HEK293 (cell line): ENCODE results near the gene LETM1.

ENCODE experiments used
- CTCF ChIA-PET: fragments of 350-600 bp; formaldehyde crosslinking; extraction: SDS; loops from one replicate; lab custom pipeline; 2021; ENCODE audit warnings: antibody characterized with exemption; lab: Yijun Ruan, JAX
- POLR2A ChIA-PET: fragments of 300-600 bp; formaldehyde crosslinking; extraction: SDS; loops from one replicate; lab custom pipeline; 2020; ENCODE audit warnings: antibody characterized with exemption, inconsistent platforms; lab: Yijun Ruan, JAX
- H3K27ac ChIP-seq: fragments of 200-500 bp; sonication (Bioruptor generic); 2 replicates; pipeline ENCODE4 v1.5.1; 2014; ENCODE audit warnings: low read depth, low read length, control low read depth, inconsistent platforms; ENCODE audit errors: extremely low read depth
- H3K36me3 ChIP-seq, 2 experiments: fragments of 200-500 bp in 1 of 2; sonication (Bioruptor generic) in 1 of 2; 1 replicate in 1 of 2; 2 replicates in 1 of 2; pipeline ENCODE4 v1.5.1; 2014 to 2017; ENCODE audit warnings: inconsistent platforms in 2 of 2, low read length in 2 of 2; ENCODE audit not compliant: control insufficient read depth in 2 of 2, insufficient read depth in 1 of 2
- H3K4me1 ChIP-seq: fragments of 200-500 bp; sonication (Bioruptor generic); 2 replicates; pipeline ENCODE4 v1.5.1; 2014; ENCODE audit warnings: mild to moderate bottlenecking, low read length, inconsistent platforms; ENCODE audit not compliant: control insufficient read depth, insufficient read depth
- H3K4me3 ChIP-seq: 2 replicates; pipeline ENCODE4 v1.5.1; 2011; ENCODE audit warnings: low read depth, mild to moderate bottlenecking, control low read depth, low read length, moderate library complexity
- H3K9me3 ChIP-seq: fragments of 200-500 bp; sonication (Bioruptor generic); 2 replicates; pipeline ENCODE4 v1.5.1; 2014; ENCODE audit warnings: low read depth, low read length, inconsistent platforms; ENCODE audit not compliant: control insufficient read depth, insufficient read depth
- GLIS1 ChIP-seq: fragments of 450-650 bp; formaldehyde crosslinking; IDR thresholded peaks from 2 replicates; pipeline ENCODE4 v1.5.1; 2016; ENCODE audit warnings: missing biosample characterization, missing genetic modification characterization
- MEIS1 ChIP-seq: sonication (generic); formaldehyde crosslinking; IDR thresholded peaks from 2 replicates; pipeline ENCODE4 v1.8.1; 2022; ENCODE audit warnings: missing genetic modification reagents, mild to moderate bottlenecking, borderline replicate concordance
- SCRT2 ChIP-seq: fragments of 450-650 bp; formaldehyde crosslinking; IDR thresholded peaks from 2 replicates; pipeline ENCODE4 v1.5.1; 2016; ENCODE audit warnings: missing biosample characterization, missing genetic modification characterization
- SP3 ChIP-seq: fragments of 450-650 bp; formaldehyde crosslinking; IDR thresholded peaks from 2 replicates; pipeline ENCODE4 v1.5.1; 2016; ENCODE audit warnings: missing biosample characterization, missing genetic modification characterization
- ZBTB1 ChIP-seq: fragments of 450-650 bp; formaldehyde crosslinking; IDR thresholded peaks from 2 replicates; pipeline ENCODE4 v1.5.1; 2016; ENCODE audit warnings: missing biosample characterization, missing genetic modification characterization
- ZBTB17 ChIP-seq: fragments of 450-650 bp; formaldehyde crosslinking; IDR thresholded peaks from 2 replicates; pipeline ENCODE4 v1.5.1; 2016; ENCODE audit warnings: missing biosample characterization, missing genetic modification characterization
- ZEB2 ChIP-seq: fragments of 450-650 bp; formaldehyde crosslinking; IDR thresholded peaks from 2 replicates; pipeline ENCODE4 v1.5.1; 2016; ENCODE audit warnings: missing biosample characterization, missing genetic modification characterization
- ZNF133 ChIP-seq: fragments of 450-650 bp; formaldehyde crosslinking; IDR thresholded peaks from 2 replicates; pipeline ENCODE4 v1.5.1; 2016; ENCODE audit warnings: missing biosample characterization, missing genetic modification characterization
- ZNF174 ChIP-seq: fragments of 450-650 bp; formaldehyde crosslinking; IDR thresholded peaks from 2 replicates; pipeline ENCODE4 v1.5.0; 2017; ENCODE audit warnings: missing biosample characterization, mild to moderate bottlenecking, missing genetic modification characterization
- ZNF184 ChIP-seq: fragments of 450-650 bp; IDR thresholded peaks from 2 replicates; pipeline ENCODE4 v1.5.1; 2018; ENCODE audit warnings: missing biosample characterization, mild to moderate bottlenecking, missing genetic modification characterization
- ZNF248 ChIP-seq: fragments of 450-650 bp; formaldehyde crosslinking; IDR thresholded peaks from 2 replicates; pipeline ENCODE4 v1.5.1; 2017; ENCODE audit warnings: missing biosample characterization, missing genetic modification characterization
- ZNF302 ChIP-seq: fragments of 450-650 bp; formaldehyde crosslinking; IDR thresholded peaks from 2 replicates; pipeline ENCODE4 v1.5.1; 2016; ENCODE audit warnings: missing biosample characterization, missing genetic modification characterization, low read depth
- ZNF391 ChIP-seq: fragments of 450-650 bp; formaldehyde crosslinking; IDR thresholded peaks from 2 replicates; pipeline ENCODE4 v1.5.1; 2016; ENCODE audit warnings: low read depth, missing biosample characterization, missing genetic modification characterization, borderline replicate concordance
- ZNF544 ChIP-seq: fragments of 450-650 bp; formaldehyde crosslinking; IDR thresholded peaks from 2 replicates; pipeline ENCODE4 v1.5.0; 2017; ENCODE audit warnings: missing biosample characterization, missing genetic modification characterization
- ZNF624 ChIP-seq: fragments of 450-650 bp; formaldehyde crosslinking; IDR thresholded peaks from 2 replicates; pipeline ENCODE4 v1.5.1; 2017; ENCODE audit warnings: missing biosample characterization, missing genetic modification characterization
- TF ChIP-seq, protein P1 (sequence below): fragments of 450-650 bp; formaldehyde crosslinking; IDR thresholded peaks from 2 replicates; pipeline ENCODE4 v1.5.1; 2016; ENCODE audit warnings: missing biosample characterization, missing genetic modification characterization, borderline replicate concordance
- TF ChIP-seq, protein P2 (sequence below): fragments of 450-650 bp; formaldehyde crosslinking; IDR thresholded peaks from 2 replicates; pipeline ENCODE4 v1.5.1; 2017; ENCODE audit warnings: missing biosample characterization, mild to moderate bottlenecking, missing genetic modification characterization, moderate library complexity
- TF ChIP-seq, protein P3 (sequence below): fragments of 450-650 bp; IDR thresholded peaks from 2 replicates; pipeline ENCODE4 v1.5.1; 2018; ENCODE audit warnings: missing biosample characterization, mild to moderate bottlenecking, missing genetic modification characterization
- TF ChIP-seq, protein P4 (sequence below): fragments of 450-650 bp; formaldehyde crosslinking; IDR thresholded peaks from 2 replicates; pipeline ENCODE4 v1.5.1; 2016; ENCODE audit warnings: missing biosample characterization, missing genetic modification characterization

The LETM1 gene

DNA sequence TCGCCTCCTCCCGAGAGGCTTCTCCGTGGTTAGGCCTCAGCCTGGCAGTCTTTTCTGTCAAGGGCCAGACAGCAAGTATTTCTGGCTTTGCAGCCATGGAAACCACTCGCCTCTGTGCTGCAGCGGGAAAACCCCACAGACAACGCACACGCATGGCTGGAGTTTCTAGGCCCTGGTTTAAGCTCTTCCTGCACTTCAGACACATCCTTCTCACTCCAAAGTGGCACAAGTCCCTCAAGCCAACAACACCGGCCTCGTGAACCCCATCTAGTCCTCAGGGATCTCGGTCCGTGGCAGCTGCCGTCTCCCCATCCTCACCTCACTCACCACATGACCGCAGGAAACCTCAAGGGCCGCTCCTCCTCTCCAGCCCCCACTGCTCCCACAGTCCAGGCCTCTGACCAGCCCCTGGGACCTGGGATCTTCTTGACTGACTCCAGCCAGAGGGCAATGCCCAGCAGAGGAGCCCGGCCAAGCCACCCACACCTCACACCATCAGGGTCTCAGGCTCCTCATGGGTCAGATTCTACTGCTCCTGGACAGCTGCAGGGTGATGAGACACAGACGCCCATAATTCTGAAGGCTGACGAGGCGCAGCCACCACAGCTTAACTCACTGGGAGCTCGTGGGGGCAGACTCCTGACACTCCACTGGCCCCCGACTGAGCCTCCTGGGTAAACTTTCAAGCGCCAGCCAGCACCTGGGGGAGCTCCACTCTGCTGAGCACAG lies 21.7 kb downstream of the LETM1 start:
- POLR2A ChIA-PET, result no interaction called here
- Histone ChIP-seq H3K9me3 (no peaks in the 10 kb centered on the region), H3K36me3 (peaks cover 13 to 92% of the 10 kb centered on the region in 2 experiments; a peak in 2 of 3 replicates), H3K4me1 (no peaks in the 10 kb centered on the region), H3K4me3 (no peak overlapping the region), H3K27ac (no peak overlapping the region)
- CTCF ChIA-PET, result interaction anchor here (1.7 kb wide), 1 partner anchor 28 kb away, joined by 3 read pairs; no protein-coding TSS in a partner anchor
- TF ChIP-seq GLIS1 (tag by site-specific recombination), result peak; percentile 85
- TF ChIP-seq SP3, result no peak

DNA sequence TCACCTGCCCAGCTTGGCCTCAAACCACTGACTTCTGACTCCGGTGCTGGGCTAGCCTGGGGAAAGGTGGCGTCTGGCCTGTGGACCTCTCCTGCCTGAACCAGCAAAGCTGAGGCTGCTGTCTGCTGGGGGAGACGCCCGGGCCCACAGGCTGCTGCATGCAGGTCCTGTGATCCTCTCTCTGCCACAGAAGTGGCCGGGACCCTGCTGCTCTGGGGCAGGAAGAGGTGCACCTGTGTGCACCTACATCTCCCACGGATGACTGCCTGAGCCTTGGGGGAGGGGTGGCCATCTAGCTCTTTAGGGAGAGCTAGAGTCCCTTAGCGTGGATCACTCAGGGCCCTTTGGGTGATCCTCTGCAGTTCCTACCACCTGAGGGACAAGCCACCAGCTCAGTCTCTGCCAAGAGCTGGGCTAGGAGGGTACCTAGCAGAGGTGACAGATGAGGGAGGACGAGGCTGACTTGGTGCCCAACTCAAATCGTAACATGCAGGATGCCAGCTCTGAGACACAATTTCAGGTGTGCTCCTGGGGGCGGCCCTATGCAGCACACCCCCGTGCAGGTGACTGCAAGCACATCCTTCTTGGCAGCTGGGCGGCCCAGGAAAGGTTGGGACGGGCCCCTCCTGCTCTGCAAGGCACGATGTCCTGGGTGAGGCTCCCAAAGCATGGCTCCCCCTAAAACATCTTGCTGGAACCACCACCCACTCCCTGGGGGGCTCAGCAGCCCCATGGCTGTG lies 22.5 kb downstream of the LETM1 start:
- POLR2A ChIA-PET, result no interaction called here
- Histone ChIP-seq H3K27ac (no peak overlapping the region), H3K36me3 (peaks cover 11 to 84% of the 10 kb centered on the region in 2 experiments; a peak in 2 of 3 replicates), H3K9me3 (no peaks in the 10 kb centered on the region), H3K4me1 (no peaks in the 10 kb centered on the region), H3K4me3 (no peak overlapping the region)
- CTCF ChIA-PET, result interaction anchor here (1.0 to 1.7 kb wide), 2 partner anchors 27 to 87 kb away, joined by 3 to 4 read pairs; no protein-coding TSS in a partner anchor
- TF ChIP-seq ZNF184 (tag by site-specific recombination) (no peak), SCRT2 (tag by site-specific recombination) (no peak), ZNF248 (tag by site-specific recombination) (no peak), ZBTB1 (no peak), ZNF174 (no peak), ZNF624 (no peak), ZBTB17 (tag by site-specific recombination) (no peak), MEIS1 (CRISPR knock-in tag) (no peak), ZNF133 (tag by site-specific recombination) (no peak), ZNF391 (tag by site-specific recombination) (no peak), ZNF302 (tag by site-specific recombination) (no peak), ZNF544 (no peak), ZEB2 (tag by site-specific recombination) (no peak)
- TF ChIP-seq, protein P1, sequence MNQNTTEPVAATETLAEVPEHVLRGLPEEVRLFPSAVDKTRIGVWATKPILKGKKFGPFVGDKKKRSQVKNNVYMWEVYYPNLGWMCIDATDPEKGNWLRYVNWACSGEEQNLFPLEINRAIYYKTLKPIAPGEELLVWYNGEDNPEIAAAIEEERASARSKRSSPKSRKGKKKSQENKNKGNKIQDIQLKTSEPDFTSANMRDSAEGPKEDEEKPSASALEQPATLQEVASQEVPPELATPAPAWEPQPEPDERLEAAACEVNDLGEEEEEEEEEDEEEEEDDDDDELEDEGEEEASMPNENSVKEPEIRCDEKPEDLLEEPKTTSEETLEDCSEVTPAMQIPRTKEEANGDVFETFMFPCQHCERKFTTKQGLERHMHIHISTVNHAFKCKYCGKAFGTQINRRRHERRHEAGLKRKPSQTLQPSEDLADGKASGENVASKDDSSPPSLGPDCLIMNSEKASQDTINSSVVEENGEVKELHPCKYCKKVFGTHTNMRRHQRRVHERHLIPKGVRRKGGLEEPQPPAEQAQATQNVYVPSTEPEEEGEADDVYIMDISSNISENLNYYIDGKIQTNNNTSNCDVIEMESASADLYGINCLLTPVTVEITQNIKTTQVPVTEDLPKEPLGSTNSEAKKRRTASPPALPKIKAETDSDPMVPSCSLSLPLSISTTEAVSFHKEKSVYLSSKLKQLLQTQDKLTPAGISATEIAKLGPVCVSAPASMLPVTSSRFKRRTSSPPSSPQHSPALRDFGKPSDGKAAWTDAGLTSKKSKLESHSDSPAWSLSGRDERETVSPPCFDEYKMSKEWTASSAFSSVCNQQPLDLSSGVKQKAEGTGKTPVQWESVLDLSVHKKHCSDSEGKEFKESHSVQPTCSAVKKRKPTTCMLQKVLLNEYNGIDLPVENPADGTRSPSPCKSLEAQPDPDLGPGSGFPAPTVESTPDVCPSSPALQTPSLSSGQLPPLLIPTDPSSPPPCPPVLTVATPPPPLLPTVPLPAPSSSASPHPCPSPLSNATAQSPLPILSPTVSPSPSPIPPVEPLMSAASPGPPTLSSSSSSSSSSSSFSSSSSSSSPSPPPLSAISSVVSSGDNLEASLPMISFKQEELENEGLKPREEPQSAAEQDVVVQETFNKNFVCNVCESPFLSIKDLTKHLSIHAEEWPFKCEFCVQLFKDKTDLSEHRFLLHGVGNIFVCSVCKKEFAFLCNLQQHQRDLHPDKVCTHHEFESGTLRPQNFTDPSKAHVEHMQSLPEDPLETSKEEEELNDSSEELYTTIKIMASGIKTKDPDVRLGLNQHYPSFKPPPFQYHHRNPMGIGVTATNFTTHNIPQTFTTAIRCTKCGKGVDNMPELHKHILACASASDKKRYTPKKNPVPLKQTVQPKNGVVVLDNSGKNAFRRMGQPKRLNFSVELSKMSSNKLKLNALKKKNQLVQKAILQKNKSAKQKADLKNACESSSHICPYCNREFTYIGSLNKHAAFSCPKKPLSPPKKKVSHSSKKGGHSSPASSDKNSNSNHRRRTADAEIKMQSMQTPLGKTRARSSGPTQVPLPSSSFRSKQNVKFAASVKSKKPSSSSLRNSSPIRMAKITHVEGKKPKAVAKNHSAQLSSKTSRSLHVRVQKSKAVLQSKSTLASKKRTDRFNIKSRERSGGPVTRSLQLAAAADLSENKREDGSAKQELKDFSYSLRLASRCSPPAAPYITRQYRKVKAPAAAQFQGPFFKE, result no peak
- TF ChIP-seq, protein P2, sequence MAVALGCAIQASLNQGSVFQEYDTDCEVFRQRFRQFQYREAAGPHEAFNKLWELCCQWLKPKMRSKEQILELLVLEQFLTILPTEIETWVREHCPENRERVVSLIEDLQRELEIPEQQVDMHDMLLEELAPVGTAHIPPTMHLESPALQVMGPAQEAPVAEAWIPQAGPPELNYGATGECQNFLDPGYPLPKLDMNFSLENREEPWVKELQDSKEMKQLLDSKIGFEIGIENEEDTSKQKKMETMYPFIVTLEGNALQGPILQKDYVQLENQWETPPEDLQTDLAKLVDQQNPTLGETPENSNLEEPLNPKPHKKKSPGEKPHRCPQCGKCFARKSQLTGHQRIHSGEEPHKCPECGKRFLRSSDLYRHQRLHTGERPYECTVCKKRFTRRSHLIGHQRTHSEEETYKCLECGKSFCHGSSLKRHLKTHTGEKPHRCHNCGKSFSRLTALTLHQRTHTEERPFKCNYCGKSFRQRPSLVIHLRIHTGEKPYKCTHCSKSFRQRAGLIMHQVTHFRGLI (tag by site-specific recombination), result no peak
- TF ChIP-seq, protein P3, sequence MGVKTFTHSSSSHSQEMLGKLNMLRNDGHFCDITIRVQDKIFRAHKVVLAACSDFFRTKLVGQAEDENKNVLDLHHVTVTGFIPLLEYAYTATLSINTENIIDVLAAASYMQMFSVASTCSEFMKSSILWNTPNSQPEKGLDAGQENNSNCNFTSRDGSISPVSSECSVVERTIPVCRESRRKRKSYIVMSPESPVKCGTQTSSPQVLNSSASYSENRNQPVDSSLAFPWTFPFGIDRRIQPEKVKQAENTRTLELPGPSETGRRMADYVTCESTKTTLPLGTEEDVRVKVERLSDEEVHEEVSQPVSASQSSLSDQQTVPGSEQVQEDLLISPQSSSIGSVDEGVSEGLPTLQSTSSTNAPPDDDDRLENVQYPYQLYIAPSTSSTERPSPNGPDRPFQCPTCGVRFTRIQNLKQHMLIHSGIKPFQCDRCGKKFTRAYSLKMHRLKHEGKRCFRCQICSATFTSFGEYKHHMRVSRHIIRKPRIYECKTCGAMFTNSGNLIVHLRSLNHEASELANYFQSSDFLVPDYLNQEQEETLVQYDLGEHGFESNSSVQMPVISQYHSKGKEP (tag by site-specific recombination), result no peak
- TF ChIP-seq, protein P4, sequence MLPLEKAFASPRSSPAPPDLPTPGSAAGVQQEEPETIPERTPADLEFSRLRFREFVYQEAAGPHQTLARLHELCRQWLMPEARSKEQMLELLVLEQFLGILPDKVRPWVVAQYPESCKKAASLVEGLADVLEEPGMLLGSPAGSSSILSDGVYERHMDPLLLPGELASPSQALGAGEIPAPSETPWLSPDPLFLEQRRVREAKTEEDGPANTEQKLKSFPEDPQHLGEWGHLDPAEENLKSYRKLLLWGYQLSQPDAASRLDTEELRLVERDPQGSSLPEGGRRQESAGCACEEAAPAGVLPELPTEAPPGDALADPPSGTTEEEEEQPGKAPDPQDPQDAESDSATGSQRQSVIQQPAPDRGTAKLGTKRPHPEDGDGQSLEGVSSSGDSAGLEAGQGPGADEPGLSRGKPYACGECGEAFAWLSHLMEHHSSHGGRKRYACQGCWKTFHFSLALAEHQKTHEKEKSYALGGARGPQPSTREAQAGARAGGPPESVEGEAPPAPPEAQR (tag by site-specific recombination), result no peak
